NK-92 (cell line): Measurements from ENCODE around the gene PDE8A.
"Not testable (repeated sequence)": the region's sequence is repeated elsewhere in the genome, so short reads cannot be mapped to it uniquely, and the experiment has no call there.

Source experiments
- DNase-seq: peaks from one replicate; lab custom pipeline; 2025; ENCODE audit not compliant: unreplicated experiment; lab: John Stamatoyannopoulos, UW

Gene PDE8A

DNA sequence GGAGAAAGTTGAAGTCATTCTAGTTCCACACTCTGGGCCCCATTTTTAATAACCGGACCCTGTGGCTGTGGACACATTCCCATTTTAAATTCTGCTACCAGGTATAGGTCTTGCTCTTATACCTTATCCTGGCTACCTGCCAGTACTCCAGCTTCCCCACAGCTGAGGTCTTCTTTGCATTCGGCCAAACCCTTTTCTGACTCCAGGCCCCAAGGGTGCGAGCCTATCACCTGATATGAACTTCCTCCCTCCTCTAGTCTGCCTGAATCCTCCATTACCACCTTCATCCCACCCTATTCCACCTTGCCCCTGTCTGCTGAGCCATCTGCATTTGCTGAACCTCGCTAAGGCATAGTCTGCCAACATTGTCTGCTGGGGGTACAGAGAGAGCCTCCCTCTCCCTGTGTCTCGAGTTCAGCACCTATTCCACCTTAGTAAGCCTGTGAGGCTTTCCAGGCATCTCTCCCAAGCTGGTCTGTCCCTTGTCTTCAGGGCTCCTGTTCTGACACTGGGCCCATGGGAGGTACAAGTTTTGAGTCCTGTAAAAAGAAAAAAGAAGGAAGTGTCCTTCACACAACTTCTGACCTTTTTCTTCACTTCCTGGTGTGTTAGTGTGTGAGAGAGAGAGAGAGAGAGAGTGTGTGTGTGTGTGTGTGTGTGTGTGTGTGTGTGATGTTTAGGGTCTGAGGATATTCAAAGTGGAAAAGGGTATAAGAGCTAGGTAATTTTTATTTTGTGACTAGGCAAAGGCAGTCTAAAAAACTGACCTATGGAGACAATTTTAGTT lies 27.0 kb downstream of the PDE8A start:
- no peak for DNase-seq

DNA sequence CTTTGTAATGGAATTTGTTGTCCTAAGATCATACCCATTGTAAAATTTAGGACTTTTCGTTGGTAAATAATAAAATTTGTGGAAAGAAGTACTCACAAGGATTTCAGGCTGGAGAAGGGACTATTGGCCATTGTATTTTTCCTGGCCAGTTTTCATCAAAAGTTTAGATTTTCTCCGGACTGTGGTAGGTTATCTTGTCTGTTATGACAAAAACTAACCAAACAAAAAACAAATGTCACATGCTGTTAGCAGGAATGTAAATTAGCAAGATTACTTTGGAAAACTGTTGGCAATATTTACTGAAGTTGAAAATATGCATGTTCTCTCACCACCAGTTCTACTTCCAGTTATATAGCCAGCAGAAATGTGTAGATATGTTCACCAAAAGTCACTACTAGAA lies 27.8 kb downstream of the PDE8A start:
- no peak for DNase-seq

DNA sequence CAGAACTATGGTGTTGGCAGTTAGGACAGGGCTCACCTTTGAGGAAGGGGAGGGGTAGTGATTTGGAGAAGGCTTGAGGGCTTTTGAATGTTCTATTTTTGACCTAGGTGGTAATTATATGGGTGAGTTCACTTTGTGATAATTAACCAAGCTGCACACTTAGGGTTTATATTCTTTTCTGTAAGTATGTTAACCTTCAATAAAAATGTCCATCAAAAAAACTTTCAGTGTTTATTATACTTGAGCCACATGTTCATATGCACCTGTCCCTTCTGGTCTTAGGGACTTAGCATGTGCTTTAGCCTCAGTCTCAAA lies 28.4 kb downstream of the PDE8A start:
- DNase-seq, result no peak

DNA sequence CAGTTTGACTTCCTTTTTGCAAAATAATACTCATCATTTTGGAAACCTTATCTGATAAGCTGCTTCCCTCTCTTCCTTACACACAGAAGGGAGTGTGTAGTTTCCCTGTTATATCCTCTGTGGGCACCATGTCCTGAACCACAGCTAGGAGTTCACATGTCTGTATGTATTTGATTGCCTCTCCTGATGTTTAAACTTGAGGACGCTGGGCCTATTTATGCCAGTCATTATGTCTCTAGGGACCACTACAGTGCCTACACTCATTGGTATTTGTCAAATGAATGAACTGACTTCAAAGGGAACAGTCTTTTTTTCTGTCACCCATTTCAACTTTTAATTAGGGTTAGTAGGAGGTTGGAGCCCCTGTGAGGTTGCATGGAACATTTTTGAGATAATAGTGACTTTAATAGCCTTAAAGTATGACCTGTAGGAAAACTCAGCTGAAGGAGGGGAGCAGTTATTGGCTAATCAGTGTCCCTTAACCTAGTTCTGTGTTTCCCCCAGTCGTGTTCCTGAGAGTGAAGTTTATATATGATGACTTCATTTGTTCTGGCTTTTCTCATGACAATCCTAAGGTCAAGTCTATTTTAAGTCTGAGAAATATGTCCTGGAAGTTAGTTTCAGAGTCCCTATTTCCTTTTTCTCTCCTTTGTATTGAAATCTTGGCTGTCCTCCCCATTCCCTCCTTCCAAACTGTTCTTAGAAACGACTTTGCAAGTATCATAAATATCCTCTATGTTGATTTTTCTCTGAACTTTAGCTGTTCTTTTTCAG lies 28.9 kb downstream of the PDE8A start:
- DNase-seq, result no peak

DNA sequence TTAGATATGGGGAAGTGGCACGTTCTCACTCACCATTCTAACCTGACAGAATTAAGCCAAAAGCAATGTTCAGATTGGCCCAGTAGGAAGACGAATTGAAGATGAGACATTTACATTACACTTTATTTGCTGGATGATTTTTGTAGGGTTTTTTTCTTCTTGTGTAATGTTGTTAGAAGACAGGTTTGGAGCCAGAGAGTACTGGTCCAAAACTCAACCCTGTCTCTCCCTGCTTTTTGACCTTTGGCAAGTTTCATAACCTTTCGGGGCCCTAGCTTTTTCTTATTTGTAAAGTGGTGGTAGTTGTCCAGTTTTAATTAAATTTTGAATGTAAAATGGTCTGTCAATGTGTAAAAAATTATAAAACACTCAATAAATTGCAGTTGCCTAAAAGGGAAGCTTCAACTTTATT lies 29.5 kb downstream of the PDE8A start:
- no peak for DNase-seq

DNA sequence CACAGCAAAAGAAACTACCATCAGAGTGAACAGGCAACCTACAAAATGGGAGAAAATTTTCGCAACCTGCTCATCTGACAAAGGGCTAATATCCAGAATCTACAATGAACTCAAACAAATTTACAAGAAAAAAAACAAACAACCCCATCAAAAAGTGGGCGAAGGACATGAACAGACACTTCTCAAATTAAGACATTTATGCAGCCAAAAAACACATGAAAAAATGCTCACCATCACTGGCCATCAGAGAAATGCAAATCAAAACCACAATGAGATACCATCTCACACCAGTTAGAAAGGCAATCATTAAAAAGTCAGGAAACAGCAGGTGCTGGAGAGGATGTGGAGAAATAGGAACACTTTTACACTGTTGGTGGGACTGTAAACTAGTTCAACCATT lies 30.1 kb downstream of the PDE8A start:
- DNase-seq, result not testable (repeated sequence)

DNA sequence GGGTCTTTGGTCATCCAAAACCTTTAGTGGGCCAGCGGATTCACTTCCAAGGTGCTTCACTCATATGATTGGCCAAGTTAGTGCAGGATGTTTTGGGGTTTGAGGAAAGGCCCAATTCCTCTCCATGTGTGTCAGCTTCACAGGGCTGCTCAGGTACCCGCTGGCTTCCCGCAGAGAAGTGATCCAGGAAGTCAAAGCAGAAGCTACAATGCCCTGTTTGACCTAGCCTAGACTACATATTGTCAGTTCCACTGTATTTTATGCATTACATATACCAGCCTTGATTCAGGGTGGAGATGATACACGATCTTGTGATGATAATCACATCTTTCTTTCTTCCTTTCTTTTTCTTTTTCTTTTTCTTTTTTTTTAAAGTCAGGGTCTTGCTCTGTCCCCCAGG lies 32.1 kb downstream of the PDE8A start:
- no peak for DNase-seq

DNA sequence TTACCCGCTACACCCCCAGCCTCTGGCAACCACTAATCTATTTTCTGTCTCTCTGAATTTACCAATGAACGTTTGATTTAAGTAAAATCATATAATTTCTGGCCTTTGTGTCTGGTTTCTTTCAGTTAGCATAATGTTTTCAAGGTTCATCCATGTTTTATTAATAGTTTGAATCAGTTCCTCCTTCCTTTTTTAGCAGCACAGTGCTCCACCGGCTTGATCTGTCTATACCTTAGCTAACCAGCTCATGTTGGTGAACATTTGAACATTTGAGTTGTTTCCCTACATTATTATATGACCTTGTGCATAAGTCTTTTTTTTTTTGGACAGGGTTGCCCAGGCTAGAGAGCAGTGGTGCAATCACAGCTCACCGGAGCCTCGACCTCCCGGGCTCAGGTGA lies 33.3 kb downstream of the PDE8A start:
- no peak for DNase-seq

DNA sequence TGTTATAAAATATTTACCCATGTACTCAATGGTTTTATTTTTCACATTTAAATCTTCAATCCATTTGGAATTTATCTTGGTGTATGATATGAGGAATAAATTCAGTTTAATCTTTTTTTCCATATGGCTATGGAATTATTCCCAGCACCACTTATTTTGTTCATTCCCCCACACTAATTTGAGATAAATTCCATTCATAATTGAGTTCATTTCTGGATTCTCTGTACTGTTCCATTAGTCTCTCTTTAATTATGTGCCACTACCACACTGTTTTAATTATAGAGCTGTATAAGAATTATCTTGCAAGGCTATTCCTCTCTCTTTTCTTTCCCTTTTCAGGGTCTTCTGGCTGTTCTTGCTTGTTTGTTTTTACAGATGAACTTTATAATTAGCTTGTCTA lies 34.6 kb downstream of the PDE8A start:
- DNase-seq, result no peak

DNA sequence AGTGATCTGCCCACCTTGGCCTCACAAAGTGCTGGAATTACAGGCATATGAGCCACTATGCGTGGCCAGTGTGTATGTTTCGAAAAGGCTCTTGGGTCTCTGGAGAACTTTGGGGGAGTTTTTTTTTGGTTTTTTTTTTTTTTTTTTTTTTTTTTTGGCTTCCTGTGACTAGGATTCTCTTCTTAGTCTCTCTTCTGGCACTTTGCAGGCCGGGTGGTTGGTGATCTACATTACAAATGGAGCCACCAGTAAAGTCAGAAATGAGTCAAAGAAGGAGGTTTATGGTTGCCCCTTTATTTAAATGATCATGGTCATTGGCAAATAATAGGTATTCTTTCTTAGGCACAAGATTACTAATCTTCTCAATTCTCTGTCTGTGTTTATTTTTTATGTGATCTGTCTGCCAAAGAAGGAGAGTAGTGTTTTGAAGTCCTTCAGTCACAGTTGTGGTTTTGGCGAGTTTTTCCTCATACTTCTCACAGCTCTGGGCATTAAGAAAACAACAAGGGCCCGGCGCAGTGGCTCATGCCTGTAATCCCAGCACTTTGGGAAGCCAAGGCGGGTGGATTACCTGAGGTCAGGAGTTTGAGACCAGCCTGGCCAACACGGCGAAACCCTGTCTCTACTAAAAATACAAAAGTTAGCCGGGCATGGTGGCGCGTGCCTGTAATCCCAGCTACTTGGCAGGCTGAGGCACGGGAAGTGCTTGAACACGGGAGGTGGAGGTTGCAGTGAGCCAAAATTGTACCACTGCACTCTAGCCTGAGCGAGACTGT lies 38.3 kb downstream of the PDE8A start:
- no peak for DNase-seq

DNA sequence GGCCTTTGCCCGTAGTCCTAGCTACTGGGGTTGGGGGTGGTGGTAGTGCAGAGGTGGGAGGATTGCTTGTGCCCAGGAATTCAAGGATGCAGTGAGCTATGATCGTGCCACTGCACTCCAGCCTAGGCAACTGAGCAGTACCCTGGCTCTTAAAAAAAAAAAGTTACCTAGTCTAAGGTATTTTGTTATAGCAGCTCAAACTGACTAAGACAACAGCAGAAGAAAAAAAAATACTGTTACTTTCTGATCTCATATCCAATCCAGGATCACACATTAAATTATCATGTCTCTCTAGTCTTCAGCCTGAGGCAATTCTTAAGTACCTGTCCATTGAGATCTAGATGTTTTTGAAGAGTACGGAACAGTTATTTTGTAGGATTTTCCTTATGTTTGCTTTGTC lies 39.8 kb downstream of the PDE8A start:
- no peak for DNase-seq

DNA sequence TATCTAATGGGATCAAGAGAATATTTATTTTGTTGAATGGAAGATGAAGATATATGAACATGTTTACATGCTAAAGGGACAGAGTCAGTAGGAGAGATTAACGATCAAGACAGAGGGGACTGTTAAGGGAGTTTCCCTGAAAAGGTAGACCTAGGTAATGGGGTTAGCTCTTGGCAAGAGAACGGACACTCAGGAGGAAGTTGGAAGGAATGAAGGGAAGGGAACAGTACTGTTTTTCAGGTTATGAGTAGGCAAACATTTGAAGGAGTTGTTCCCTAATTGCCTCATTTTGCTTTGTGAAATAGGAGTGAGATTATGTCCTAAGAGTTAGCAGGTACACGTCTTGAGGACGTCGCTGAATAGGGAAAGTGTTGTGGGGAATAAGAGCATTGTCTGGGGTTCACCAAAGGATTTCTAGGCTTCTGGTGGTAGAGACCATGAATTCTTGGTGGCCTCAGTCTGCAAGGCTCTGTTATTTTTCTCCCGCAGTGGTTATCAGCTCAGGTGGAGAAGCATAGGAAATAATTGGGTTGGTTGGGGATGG lies 41.3 kb downstream of the PDE8A start:
- no peak for DNase-seq

DNA sequence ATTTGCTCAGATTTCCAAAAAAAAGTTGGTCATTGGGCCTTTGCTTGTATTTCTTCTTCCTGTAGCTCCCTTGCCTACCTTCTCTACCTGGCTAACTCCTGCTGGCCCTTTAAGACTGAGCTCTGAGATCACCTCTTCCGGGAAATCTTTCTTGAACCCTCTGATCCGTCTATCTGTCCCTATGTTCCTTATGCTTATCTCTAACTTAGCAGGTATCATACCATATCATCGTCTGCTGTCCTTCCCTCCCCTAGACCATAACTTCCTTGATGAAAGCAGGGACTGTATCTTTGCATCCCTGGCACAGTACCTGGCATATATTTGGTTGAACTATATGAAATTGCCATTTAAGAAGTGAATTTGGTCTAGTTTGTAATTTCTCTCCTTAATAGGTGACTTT lies 42.3 kb downstream of the PDE8A start:
- DNase-seq, result no peak

DNA sequence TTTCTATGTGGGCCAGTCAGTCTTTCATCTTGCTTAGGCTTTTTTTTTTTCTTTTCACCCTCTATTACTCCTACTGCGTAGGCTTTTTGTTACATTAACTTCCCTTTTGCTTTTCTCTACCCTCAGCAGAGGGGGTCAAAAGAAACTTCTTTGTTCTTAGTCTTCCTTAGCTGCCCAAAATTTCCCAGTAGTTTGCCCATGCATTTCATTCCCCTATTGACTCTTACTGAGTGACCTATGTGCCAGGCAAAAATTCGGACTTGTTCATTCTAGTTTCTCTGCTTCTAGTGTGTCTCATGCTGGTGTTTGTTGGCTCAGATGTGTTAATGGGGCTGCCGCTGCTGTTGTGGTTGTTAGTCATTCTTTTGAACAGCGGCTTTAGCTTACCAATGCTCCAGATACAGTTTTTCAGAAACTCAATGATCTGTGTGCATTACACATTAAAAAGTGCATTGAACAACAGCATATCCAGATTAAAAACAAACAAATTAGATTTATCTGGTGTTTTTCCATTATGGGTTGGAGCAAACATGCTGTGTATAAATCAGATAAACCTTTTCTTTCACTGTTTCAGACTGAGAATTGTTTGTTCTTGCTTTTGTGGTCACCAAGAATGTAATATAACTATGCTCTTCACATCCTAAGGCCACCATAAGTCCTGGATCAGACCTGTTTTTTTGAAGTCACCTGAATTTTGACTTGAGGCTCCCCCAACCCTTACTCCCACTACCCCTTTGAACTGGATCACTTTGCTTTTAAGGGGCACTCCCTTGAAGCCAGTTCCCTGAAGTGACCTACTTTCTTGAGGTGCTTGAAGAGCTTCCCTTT lies 43.1 kb downstream of the PDE8A start:
- no peak for DNase-seq

DNA sequence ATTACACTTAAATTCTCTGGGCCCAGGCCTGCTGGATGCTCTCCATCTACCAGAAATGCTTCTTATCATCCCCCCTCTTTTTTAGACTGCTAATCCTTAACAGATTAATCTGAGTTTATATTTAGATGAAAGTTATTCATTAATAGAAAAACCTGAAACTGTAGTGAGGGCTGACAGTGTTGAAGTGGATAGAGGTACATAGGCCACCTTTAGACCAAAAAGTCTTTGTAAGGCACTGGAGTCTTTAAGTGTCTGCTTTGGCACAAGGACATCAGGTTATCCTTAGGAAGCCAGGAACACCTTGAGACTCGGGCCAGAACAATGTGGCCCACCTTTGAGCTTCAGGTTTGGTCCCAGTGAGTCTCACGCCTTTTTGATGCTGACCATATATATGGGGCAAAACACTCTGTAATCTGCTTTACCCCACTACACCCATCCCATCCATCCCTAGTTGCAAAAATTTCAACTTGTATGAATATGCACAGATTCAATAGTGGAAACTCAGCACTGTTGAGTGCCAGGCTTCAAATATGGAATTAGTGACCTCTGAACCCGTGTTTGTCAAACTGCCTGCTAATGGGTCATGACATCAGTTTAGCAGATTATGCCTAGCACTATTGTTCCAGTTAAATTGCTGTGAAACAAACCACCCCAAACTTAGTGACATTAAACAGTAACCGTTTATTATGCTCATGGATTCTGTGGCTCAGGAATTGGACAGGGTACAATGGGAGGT lies 44.0 kb downstream of the PDE8A start:
- no peak for DNase-seq

DNA sequence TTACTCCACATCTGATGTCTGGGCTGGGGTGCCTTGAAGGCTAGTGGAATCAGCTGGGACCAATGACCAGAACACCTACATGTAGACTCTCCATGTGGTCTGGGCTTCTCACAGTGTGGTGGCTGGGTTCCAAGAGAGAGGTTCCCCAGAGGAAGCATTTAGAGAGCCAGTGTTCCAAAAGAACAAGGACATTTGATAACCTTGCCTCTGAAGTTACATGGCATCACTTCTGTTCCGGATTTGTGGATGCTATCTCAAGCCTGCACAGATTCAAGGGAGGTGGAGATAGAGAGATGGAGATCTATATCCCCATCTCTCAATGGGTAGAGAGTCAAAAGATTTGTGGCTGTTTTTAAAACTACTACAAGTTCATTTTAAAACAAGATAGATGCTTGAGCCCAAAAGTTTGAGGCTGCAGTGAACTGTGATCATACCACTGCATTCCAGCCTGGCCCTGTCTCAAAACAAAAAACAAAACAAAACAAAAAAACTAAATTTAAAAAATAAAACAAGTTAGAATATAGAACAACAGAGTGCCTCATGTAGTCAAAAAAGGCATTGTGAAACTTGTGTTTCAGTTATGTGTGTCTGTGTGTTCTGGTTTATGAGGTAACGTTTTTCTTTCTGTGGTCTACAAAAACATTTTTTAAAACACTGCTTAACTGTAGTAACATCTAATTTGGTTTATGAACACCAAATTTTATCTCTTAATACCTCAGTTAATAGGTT lies 44.8 kb downstream of the PDE8A start:
- DNase-seq, result no peak

DNA sequence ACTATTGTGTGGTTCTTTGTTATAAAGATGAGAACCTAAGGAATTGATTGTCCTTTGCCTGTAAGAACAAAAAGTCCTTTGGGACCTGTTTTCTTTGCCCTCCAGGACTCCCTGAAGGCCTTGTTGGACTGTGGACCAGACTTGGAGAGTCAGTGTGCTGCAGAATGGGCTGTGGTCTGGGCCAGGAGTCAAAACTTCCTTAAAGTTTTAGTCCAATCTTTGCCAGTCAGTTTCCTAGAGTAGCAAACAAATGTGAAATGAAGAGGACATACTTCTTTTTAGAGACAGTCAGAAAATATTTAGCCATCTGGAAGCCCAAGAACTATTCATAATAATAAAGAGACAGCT lies 45.4 kb downstream of the PDE8A start:
- DNase-seq, result no peak

DNA sequence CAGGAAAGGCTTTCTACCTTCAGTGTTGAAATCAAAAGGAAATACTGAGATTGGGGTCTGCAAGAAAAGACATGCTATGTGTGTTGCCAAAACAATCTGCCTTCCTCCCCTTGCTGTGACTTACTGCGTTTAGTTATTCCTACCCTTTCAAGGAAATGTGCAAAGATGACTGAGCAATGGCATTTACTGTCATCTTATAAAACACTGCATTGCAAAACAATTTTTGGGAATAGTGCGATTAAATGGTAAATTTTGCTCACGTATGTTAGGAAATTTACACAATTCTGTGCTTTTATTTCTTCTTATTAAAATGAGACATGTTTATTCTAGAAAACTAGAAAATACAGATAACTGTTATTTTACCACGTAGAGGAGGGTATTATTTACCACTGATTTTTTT lies 45.8 kb downstream of the PDE8A start:
- DNase-seq, result no peak

DNA sequence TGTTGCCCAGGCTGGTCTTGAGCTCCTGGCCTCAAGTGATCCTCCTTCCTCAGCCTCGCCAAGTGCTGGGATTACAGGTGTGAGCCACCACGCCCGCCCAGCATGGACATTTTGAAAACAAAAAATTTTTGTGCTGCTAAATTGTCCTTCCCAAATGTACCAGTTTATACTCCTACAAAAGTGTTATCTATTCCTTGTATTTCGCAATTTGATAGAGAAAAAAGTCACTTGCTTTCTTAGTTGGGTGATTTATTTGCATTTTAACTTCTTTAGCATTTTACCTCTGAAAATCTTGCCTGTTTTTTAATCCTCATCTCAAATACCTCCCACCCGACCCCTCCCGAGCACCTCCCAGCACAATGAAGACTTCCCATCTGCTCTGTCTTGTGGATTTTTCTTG lies 46.8 kb downstream of the PDE8A start:
- no peak for DNase-seq

DNA sequence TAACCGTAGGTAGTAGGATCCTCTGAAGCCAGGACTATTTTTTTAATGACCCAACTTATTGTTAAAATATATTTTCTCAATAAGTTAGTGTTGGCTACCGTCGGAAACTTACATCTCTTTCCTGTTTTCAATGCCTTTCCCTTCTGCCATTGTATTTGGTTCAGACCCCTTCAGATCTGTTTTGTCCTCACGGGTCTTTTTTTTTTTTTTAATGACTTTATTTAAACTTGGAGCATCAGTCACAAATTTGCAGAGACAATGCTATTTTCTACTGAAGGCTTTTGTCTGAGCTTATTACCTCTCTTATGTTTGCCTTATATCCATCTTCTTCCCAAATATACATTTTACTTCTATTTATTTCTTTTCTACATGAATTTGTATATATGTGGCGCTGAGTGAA lies 47.6 kb downstream of the PDE8A start:
- no peak for DNase-seq
